NCI-H1417 treated with DMSO at 0.1 percent for 48 hours (cell line): ENCODE data around the gene FAR2.
"Not testable (repeated sequence)": the region's sequence is repeated elsewhere in the genome, so short reads cannot be mapped to it uniquely, and the experiment has no call there.

ENCODE experiments used
- DNase-seq: peaks from one replicate; lab custom pipeline; 2025; lab: John Stamatoyannopoulos, UW

Gene FAR2

GRCh38 chr12:29148911-29149690 lies at the start of gene FAR2:
Gene FAR2 (plus strand): TSS chr12:29149278. CDS start chr12:29270450, 121,172 bp downstream.
- DNase-seq: no peak

- no peak for DNase-seq
These were observed 46.3 kb upstream of the FAR2 start for GRCh38 chr12:29102741-29103140.

- DNase-seq: no peak
These were observed 45.5 kb upstream of the FAR2 start for GRCh38 chr12:29103539-29103974.

GRCh38 chr12:29104516-29104915 lies 44.6 kb upstream of the FAR2 start:
- no peak for DNase-seq

- no peak for DNase-seq
These were observed 38.3 kb upstream of the FAR2 start for GRCh38 chr12:29110506-29111442.

GRCh38 chr12:29113101-29113500 lies 36.0 kb upstream of the FAR2 start:
- DNase-seq: no peak

GRCh38 chr12:29116414-29116813 lies 32.7 kb upstream of the FAR2 start:
- no peak for DNase-seq

GRCh38 chr12:29131539-29131938 lies 17.5 kb upstream of the FAR2 start:
- no peak for DNase-seq

GRCh38 chr12:29132316-29132715 lies 16.8 kb upstream of the FAR2 start:
- DNase-seq: no peak

- no peak for DNase-seq
These were observed 15.9 kb upstream of the FAR2 start for GRCh38 chr12:29133181-29133580.

- no peak for DNase-seq
These were observed 15.4 kb upstream of the FAR2 start for GRCh38 chr12:29133680-29134079.

- DNase-seq: not testable (repeated sequence)
These were observed 10.8 kb upstream of the FAR2 start for GRCh38 chr12:29138256-29138655.

GRCh38 chr12:29138855-29139254 lies 10.2 kb upstream of the FAR2 start:
- DNase-seq: not testable (repeated sequence)

- DNase-seq: no peak
These were observed 3.5 kb upstream of the FAR2 start for GRCh38 chr12:29145372-29146170.

- DNase-seq: no peak
These were observed 2.9 kb upstream of the FAR2 start for GRCh38 chr12:29146196-29146595.

- DNase-seq: no peak
These were observed 1.1 kb upstream of the FAR2 start for GRCh38 chr12:29147731-29148595.

- no peak for DNase-seq
These were observed 525 bp upstream of the FAR2 start for GRCh38 chr12:29148596-29148910.

GRCh38 chr12:29149691-29150281 lies 708 bp downstream of the FAR2 start:
- DNase-seq: no peak

- no peak for DNase-seq
These were observed 1.4 kb downstream of the FAR2 start for GRCh38 chr12:29150462-29150861.

- DNase-seq: no peak
These were observed 3.3 kb downstream of the FAR2 start for GRCh38 chr12:29152223-29152868.
